ENCODE results near the gene BTG3.
A peak's percentile ranks its signal among the peaks of the same experiment; 100 is the strongest.

The BTG3 gene

DNA sequence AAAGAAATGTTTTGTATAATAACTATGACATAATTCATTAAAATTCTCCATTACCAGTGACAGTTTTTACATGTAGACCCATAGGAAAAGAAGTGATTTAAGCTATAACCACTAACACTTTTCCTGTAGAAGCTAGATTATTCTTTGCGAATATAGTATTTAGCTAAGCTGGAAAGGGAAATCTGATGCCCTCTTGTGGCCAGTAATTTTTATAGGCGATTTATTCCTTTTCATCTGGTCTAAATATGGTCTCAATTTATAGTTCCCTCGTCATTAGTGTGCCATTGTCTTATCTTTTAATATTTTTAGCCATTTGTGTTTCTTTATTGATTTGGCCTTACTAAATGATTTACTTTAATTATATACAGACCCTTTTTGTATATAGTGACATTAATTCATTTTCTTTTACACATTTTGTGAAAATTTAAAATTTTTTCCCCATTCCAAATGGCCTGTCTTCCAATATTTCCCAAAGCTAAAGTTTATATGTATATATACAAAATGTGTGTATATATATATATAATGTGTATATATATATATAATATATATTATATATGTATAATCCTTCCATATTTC is 26.7 kb downstream of the BTG3 start:
- peak; percentile 23 for DNase-seq (ENCODE audit: low read depth)

DNA sequence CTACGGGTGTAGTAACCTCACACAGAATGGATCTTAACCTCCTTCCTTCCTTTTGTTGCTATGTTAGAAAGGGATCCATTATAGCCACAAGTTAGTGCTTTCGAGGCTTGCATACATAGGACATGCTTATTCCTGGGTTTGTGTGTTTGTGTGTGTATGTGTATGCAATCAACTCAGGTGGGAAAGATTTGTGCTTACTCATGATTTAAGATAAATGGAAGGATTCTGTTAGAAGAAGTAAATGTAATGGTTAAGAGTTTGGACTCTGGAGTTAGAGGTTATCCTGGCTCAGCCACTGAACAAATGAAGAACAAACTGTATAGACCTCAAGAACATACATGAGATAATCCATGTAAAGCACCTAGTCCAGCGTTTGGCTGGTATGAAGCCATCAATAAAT is 28.8 kb downstream of the BTG3 start:
- DNase-seq (ENCODE audit: low read depth), result no peak

- no peak for DNase-seq (ENCODE audit: low read depth)
Observed at GRCh38 chr21:17580319-17580718, 32.4 kb downstream of the BTG3 start.

DNA sequence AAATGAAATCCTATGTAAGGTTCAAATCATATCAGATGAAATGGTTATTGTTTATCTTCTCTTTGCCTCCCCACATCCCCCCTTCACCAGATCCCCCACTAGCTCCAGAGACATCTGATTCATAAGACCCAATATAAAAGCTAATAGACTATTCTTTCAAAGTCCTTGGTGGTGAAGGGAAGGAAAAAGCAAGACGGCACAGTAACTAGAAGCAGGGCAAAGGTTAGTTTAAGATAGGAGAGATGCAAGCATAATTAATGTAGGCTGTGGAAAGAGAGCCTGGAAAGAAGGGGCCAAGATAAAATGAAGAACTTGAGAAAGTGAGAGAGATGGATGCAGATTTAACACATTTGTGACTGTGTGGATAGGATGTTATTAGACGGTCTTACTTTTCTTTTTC is 33.8 kb downstream of the BTG3 start:
- DNase-seq (ENCODE audit: low read depth), result no peak

DNA sequence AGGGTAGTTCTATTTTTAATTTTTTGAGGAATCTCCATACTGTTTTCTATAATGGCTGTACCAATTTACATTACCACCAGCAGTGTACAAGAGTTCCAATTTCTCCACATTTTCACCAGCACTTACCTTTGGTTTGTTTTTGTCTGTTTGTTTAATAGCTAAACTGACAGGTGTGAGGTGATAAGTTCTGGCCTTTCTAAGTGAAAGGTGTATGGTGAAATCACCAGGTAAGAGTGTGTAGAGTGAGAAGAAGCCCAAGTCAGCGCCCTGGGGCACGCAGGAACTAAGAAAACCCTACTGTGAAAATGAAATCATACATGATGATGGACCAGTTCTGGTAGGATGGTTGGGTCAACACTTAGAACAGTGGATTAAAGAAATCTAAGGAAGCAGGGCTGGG is 34.5 kb downstream of the BTG3 start:
- DNase-seq (ENCODE audit: low read depth), result no peak

GRCh38 chr21:17577701-17578100 is 35.0 kb downstream of the BTG3 start:
- no peak for DNase-seq (ENCODE audit: low read depth)

DNA sequence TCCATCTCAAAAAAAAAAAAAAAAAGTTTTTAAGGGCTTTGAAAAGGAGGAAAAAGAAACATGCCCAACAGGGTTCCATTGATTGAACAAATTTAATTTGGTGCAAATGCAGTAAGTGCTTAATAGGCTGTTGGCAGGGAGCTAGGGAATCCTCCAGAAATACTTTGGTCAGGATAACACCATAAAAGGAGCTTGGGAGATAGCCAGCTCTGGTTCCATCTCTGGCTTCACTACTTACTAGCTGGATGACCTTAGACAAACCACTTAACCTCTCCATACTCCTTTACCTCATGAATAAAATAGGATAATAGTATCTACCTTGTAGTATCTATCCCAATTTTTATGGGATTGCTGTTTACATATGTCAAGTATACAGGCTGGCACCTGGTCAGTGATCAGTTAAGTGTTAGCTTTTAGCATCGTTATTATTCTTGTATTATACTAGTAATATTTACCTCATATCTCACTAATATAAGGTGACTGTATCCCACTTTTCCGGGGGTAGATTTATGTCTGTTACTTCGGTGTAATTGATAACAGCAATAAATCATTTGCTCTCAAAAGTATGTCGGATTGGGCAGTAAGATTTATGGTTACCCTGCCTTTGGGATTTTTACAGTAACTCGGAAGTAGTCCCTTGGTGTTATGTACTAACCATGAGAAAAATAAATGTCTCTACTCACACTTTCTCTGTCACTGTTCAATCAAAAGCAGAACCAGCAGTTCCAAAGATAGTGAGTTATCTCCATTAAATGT is 36.4 kb downstream of the BTG3 start:
- no peak for DNase-seq (ENCODE audit: low read depth)

DNA sequence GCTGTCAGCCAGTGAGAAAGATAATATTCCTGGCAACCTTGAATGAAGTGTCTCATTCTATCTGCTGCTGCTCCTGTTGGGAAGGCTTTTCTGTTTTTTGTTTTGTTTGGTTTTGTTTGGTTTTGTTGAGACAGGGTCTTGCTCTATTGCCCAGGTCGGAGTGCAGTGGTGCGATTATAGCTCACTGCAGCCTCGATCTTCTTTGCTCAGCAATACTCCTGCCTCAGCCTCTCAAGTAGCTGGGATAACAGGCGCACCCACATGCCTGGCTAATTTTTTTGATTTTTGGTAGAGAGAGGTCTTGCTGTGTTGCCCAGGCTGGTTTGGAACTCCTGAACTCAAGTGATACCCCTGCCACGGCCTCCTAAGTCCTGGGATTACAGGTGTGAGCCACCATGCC is 37.6 kb downstream of the BTG3 start:
- no peak for DNase-seq (ENCODE audit: low read depth)

DNA sequence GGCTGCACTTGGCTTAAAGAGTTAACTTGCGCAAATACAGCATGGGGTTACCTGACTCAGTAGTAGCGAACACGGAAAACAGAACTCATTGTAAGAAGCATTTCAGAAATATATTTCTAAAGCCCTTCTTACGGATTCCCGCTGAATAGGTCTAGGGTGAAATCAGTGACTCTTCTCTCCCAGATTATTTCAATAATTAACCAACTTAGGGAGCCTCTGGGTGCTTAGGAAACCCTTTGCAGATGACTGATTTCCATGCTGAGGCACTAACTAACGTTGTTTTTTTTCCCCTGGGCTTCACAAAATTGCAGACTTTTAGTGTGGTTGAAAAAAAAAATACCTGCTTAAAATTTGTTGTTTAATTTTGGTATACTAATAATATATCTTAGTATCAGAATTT is 40.3 kb downstream of the BTG3 start:
- DNase-seq (ENCODE audit: low read depth), result no peak

GRCh38 chr21:17570786-17571185 is 41.9 kb downstream of the BTG3 start:
- no peak for DNase-seq (ENCODE audit: low read depth)

- DNase-seq (ENCODE audit: low read depth), result no peak
Observed at GRCh38 chr21:17560377-17561025, 52.2 kb downstream of the BTG3 start.

DNA sequence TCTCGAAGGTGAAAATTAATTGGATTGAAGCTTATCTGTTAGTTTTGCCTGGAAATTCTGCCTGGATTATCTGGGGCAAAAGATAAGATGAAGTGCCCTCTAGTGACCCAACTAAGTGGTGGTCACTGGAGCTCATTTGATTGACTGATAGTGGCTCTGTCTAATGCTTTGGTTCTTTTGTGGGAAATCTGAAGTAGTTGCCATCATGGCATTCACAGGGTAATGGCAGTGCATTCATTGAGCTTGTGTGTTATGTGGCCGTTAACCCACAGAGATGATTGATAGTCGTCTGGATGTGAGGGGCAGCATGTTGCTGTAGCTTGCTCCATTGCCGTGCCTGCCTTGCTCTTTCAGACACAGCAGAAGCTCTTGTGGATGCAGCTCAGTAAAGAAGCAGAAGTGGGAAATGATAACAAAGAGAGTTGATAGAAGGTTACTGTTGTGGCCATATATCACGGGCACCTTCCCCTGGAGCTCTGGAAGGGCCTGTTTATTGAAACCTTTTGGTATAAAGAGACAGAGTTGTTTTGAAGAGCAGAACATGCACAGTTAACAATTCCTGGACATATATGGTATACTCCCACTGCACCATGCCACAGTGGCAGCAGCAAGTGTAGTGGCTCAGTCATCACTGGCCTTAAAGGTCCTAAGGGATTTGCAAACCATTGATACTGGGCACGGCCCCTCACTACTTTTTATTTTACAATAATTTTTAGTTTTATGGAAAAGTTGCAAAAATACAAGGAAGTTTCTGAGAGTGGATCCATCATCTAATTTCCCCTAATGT is 57.8 kb downstream of the BTG3 start:
- no peak for DNase-seq (ENCODE audit: low read depth)

DNA sequence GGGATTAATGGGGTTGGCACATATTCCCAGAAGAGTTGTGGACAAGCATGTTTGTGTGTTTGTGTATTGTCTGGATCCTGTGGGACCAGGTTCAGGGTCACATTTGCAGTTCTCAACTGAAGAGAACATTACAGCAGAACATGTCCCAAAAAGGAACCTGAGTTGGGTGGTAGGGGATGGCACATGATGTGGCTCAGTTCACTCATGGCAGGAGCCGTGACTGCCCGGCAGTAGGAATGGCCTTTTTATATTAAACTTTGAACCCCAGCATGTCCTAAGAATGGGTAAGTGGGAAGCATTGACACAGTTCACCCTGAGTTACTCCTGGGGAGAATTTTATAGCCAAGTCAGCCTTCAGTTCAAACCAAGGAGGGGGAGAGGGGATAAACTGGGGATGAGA is 58.6 kb downstream of the BTG3 start:
- DNase-seq (ENCODE audit: low read depth), result no peak

DNA sequence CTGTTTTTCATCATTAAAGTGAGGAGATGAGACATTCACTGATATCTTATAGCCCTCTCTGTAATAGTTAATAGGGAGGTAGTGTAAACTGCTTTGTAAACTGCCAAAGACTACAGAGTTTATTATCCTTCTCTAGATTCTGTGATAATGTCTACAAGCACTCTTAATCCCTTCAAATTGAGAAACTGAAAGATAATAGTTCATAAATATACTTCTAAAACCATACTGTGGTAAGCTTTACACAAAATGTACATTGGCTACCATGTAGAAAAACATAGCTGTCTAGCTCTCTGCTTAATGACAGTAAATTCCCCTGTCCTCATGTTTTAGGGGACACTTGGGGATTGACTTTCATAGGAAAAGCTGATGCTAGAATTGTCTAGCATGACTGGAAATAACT is 60.3 kb downstream of the BTG3 start:
- no peak for DNase-seq (ENCODE audit: low read depth)

DNA sequence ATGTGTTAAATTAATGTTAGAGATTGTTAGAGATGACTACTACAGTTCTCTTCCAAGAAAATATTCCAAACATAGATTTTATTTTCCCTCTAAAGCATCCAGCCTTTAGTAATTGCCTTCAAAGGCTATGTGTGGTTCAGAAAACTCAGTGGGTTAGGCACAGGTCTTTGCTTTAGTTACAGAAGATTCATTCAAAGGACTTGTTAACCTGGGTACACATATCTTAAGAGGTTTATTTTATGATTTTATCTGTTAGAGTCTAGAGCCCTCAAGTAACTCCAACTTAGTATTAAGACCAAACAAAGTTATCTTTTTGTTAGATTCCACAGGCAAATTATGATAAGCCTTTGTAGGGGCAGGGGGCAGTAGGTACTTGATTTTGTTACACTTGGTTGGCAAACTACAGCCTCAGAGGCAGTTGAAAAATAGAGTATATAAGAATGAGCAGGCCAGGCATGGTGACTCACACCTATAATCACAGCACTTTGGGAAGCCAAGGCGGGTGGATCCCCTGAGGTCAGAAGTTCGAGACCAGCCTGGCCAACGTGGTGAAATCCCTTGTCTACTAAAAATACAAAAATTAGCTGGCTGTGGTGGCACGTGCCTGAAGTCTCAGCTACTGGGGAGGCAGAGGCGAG is 61.9 kb downstream of the BTG3 start:
- DNase-seq (ENCODE audit: low read depth), result no peak

- DNase-seq (ENCODE audit: low read depth), result no peak
Observed at GRCh38 chr21:17548262-17548661, 64.4 kb downstream of the BTG3 start.

DNA sequence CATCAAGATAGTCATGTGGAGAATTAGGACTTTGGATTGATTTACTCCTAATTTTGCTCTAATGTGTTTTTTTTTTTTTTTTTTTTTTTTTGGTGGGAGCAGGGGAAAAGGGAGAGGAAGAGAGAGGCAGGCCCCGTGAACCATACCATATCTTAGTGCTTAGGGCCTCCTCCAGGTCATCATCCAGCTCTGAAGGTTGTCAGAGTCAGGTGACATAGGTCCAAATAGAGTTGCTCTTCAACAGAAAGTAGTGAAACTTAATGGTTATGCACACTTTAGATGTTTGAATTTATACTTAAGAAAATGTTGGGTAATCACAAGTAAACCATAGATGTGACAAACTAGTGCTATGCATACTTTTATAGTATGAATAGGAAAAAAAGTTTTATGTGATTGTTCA is 67.7 kb downstream of the BTG3 start:
- DNase-seq (ENCODE audit: low read depth), result no peak

All from HS-5 (cell line).